ENCODE data around the gene NEGR1.

GRCh38 chr1:71882637-71883036, 399.7 kb downstream of the NEGR1 start:
- no peak for TF ChIP-seq EP300 (IDR thresholded peaks at IDR 0.05)
- no peak for TF ChIP-seq CTCF (IDR thresholded peaks at IDR 0.05)
- no peak for TF ChIP-seq POLR2A (IDR thresholded peaks at IDR 0.05; ENCODE audit: low read depth)
- no peak for TF ChIP-seq POLR2AphosphoS5 (IDR thresholded peaks at IDR 0.05)
